IMR-90 (cell line): Measurements from ENCODE around the gene STAT4.

Source experiments
- FOS ChIP-seq: fragments of 150-350 bp; IDR thresholded peaks from 2 replicates; pipeline ENCODE4 v1.6.1; 2016; ENCODE audit warnings: low read depth, low read length
- POLR2A ChIP-seq: IDR thresholded peaks from 2 replicates; pipeline ENCODE4 v1.6.1; 2012; ENCODE audit warnings: mild to moderate bottlenecking, low read depth, low read length
- TF ChIP-seq, protein P1 (sequence below): conservative IDR thresholded peaks from 2 replicates; pipeline ENCODE4 v1.5.1; 2012; ENCODE audit warnings: mild to moderate bottlenecking, low read depth, low read length, improper control_type of control experiment

DNA sequence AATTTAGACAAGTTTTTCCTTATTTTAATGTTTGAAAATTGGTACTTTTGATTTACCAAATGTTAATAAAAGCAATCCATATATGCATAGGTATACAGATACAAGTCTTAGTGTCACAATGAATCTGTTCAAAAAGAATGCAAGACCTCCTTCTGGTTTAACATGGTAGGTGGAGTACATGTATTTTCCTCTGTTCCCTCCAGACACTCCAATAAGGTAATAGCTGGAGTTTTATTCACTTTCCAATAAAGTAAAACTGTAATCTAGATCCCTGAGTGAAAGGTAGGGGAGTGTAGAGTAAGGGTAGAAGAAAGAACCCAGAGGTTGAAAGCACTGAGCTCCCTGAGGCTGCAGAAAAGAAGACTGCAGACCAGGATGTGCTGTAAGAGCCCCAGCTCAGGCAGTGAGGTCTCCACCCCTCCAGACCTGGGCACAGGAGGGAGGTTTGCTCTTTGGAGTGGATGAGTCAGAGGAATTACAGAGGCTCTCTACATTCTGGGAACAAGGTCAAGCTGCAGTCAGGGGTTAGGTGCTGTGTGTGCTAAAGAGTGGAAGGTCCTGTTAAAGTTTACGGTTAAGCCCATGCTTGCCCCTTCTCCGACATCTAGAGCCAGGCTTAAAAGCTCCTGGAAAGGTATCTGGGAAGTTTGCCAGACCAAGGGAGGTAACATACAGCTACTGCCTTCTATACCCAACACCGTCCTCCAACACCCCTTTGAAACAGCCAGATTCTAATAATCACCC, 109.2 kb downstream of the STAT4 start:
- TF ChIP-seq POLR2A (no peak), FOS (no peak)
- TF ChIP-seq, protein P1, sequence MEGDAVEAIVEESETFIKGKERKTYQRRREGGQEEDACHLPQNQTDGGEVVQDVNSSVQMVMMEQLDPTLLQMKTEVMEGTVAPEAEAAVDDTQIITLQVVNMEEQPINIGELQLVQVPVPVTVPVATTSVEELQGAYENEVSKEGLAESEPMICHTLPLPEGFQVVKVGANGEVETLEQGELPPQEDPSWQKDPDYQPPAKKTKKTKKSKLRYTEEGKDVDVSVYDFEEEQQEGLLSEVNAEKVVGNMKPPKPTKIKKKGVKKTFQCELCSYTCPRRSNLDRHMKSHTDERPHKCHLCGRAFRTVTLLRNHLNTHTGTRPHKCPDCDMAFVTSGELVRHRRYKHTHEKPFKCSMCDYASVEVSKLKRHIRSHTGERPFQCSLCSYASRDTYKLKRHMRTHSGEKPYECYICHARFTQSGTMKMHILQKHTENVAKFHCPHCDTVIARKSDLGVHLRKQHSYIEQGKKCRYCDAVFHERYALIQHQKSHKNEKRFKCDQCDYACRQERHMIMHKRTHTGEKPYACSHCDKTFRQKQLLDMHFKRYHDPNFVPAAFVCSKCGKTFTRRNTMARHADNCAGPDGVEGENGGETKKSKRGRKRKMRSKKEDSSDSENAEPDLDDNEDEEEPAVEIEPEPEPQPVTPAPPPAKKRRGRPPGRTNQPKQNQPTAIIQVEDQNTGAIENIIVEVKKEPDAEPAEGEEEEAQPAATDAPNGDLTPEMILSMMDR, result no peak
